Fibroblast of lung (primary cell): ENCODE measurements around the gene PDS5B. TPM values are rescaled to one million over a fixed set of nuclear protein-coding genes. Genes with fewer than 3 reads are reported as not detected.

Experiments used
- DNase-seq, 2 donors: peaks; one replicate each; pipeline versions ENCODE4 v3.0.0 to v3.0.0-alpha.2; 2010; ENCODE audit warnings: low read depth in 2 of 2
- H2AFZ ChIP-seq: 2 replicates; pipeline ENCODE4 v1.5.1; 2012; ENCODE audit warnings: low read length, control low read depth, inconsistent platforms
- H3K27ac ChIP-seq: 2 replicates; pipeline ENCODE4 v1.5.1; 2011; ENCODE audit warnings: low read length, control low read depth; ENCODE audit not compliant: insufficient read depth
- H3K27me3 ChIP-seq: 2 replicates; pipeline ENCODE4 v1.5.1; 2011; ENCODE audit warnings: mild to moderate bottlenecking, low read length; ENCODE audit not compliant: control insufficient read depth, insufficient read depth
- H3K36me3 ChIP-seq: 2 replicates; pipeline ENCODE4 v1.5.1; 2011; ENCODE audit warnings: low read length; ENCODE audit not compliant: control insufficient read depth, insufficient read depth
- H3K4me1 ChIP-seq: 2 replicates; pipeline ENCODE4 v1.5.1; 2011; ENCODE audit warnings: low read length; ENCODE audit not compliant: control insufficient read depth, insufficient read depth; ENCODE audit errors: extremely low read depth
- H3K4me2 ChIP-seq: 2 replicates; pipeline ENCODE4 v1.5.1; 2011; ENCODE audit warnings: low read length, control low read depth; ENCODE audit not compliant: insufficient read depth; ENCODE audit errors: extremely low read depth
- H3K4me3 ChIP-seq, 4 experiments: fragments of 200-600 bp in 1 of 4; sonication (generic) in 1 of 4; replicated peaks in 1 of 4; 2 replicates each; pipeline ENCODE4 v1.5.1; 2011 to 2016; ENCODE audit warnings: low read length in 4 of 4, low read depth in 3 of 4, mild to moderate bottlenecking in 3 of 4, control low read depth in 2 of 4, inconsistent platforms in 1 of 4, mixed read lengths in 1 of 4; ENCODE audit not compliant: insufficient read depth in 1 of 4; ENCODE audit errors: control extremely low read depth in 1 of 4
- H3K79me2 ChIP-seq: 2 replicates; pipeline ENCODE4 v1.5.1; 2012; ENCODE audit warnings: mild to moderate bottlenecking, low read length, inconsistent platforms; ENCODE audit not compliant: control insufficient read depth, insufficient read depth
- H3K9ac ChIP-seq: 2 replicates; pipeline ENCODE4 v1.5.1; 2011; ENCODE audit warnings: mild to moderate bottlenecking, low read length, control low read depth; ENCODE audit not compliant: insufficient read depth
- H3K9me3 ChIP-seq: 2 replicates; pipeline ENCODE4 v1.5.1; 2012; ENCODE audit warnings: low read depth, low read length; ENCODE audit not compliant: control insufficient read depth, insufficient read depth
- H4K20me1 ChIP-seq: 2 replicates; pipeline ENCODE4 v1.5.1; 2011; ENCODE audit warnings: low read length; ENCODE audit not compliant: control insufficient read depth, insufficient read depth; ENCODE audit errors: extremely low read depth
- CTCF ChIP-seq, 2 donors: IDR thresholded peaks in 1 of 2; conservative IDR thresholded peaks in 1 of 2; 1 replicate in 1 of 2; 2 replicates in 1 of 2; pipeline ENCODE4 v1.5.1; 2011 to 2012; ENCODE audit warnings: low read length in 2 of 2, control low read depth in 1 of 2, inconsistent platforms in 1 of 2, low read depth in 1 of 2, mild to moderate bottlenecking in 1 of 2
- EZH2 ChIP-seq: IDR thresholded peaks from 2 replicates; pipeline ENCODE4 v1.5.1; 2012; ENCODE audit warnings: low read length, control low read depth, mild to moderate bottlenecking; ENCODE audit errors: missing control alignments
- polyA plus RNA-seq, 2 donors: library from polyadenylated mRNA; depleted of rRNA in 1 of 2; stranded (reverse) in 1 of 2; unstranded in 1 of 2; fragments of >200 nt; gene quantifications; 2 replicates each; pipeline ENCODE4 v1.2.1, GENCODE V29; 2011 to 2012; ENCODE audit warnings: missing spikeins in 1 of 2
- total RNA-seq: library from RNA; depleted of rRNA; stranded (reverse); fragments of >200 nt; gene quantifications from 2 replicates; pipeline ENCODE4 v1.2.1, GENCODE V29; 2014

The PDS5B gene
- total and polyA plus RNA-seq, 2 donors (not counting 1 experiment from before 2014, with no cell fraction given) = 18.6 to 25.6 TPM

GRCh38 chr13:32791545-32792172, 205.4 kb downstream of the PDS5B start:
- Histone ChIP-seq H4K20me1 (no peaks in the 10 kb centered on the region), H2AFZ (no peak overlapping the region), H3K27ac (no peak overlapping the region), H3K4me3 (no peak overlapping the region), H3K4me1 (no peaks in the 10 kb centered on the region), H3K79me2 (no peaks in the 10 kb centered on the region), H3K27me3 (no peaks in the 10 kb centered on the region), H3K9ac (no peak overlapping the region), H3K4me2 (no peak overlapping the region), H3K36me3 (no peaks in the 10 kb centered on the region), H3K9me3 (no peaks in the 10 kb centered on the region)
- no peak for TF ChIP-seq EZH2
- DNase-seq = no peak

- Histone ChIP-seq H3K9me3 (no peaks in the 10 kb centered on the region), H3K79me2 (no peaks in the 10 kb centered on the region), H4K20me1 (no peaks in the 10 kb centered on the region), H3K27ac (no peak overlapping the region), H3K36me3 (no peaks in the 10 kb centered on the region), H3K4me3 (no peak overlapping the region), H3K9ac (no peak overlapping the region), H3K4me1 (no peaks in the 10 kb centered on the region), H2AFZ (no peak overlapping the region), H3K27me3 (no peaks in the 10 kb centered on the region), H3K4me2 (no peak overlapping the region)
- DNase-seq = no peak
- TF ChIP-seq CTCF (conservative IDR thresholded peaks at IDR 0.05 in 1 of 2, IDR thresholded peaks at IDR 0.05 in 1 of 2; ENCODE audit: low read depth in 1 of 2, low read length in 2 of 2) (no peak), EZH2 (no peak)
Measured at GRCh38 chr13:32796754-32797153, 210.5 kb downstream of the PDS5B start.

GRCh38 chr13:32802159-32802558, 215.9 kb downstream of the PDS5B start:
- DNase-seq = no peak
- Histone ChIP-seq H3K79me2 (no peaks in the 10 kb centered on the region), H3K9me3 (no peaks in the 10 kb centered on the region), H3K4me1 (no peaks in the 10 kb centered on the region), H3K36me3 (no peaks in the 10 kb centered on the region), H3K4me3 (no peak overlapping the region), H4K20me1 (no peaks in the 10 kb centered on the region), H3K27me3 (no peaks in the 10 kb centered on the region), H2AFZ (no peak overlapping the region), H3K9ac (no peak overlapping the region), H3K27ac (no peak overlapping the region), H3K4me2 (no peak overlapping the region)
- TF ChIP-seq EZH2 (no peak), CTCF (conservative IDR thresholded peaks at IDR 0.05 in 1 of 2, IDR thresholded peaks at IDR 0.05 in 1 of 2; ENCODE audit: low read depth in 1 of 2, low read length in 2 of 2) (no peak)
